K562 (cell line): ENCODE measurements around the gene SPATS2. TPM values are rescaled to one million over a fixed set of nuclear protein-coding genes. Genes with fewer than 3 reads are reported as not detected.

ENCODE experiments used
- ADNP ChIP-seq: fragments of 200-800 bp; sonication (Bioruptor generic); IDR thresholded peaks from 2 replicates; pipeline ENCODE4 v1.6.1; 2016; ENCODE audit warnings: missing genetic modification characterization, missing compliant biosample characterization
- CEBPB ChIP-seq: fragments of 450-650 bp; IDR thresholded peaks from 2 replicates; pipeline ENCODE4 v1.6.1; 2016; ENCODE audit warnings: missing genetic modification characterization, missing compliant biosample characterization
- ETS2 ChIP-seq: IDR thresholded peaks from 2 replicates; pipeline ENCODE4 v1.6.1; 2016; ENCODE audit warnings: borderline replicate concordance, missing genetic modification characterization, mild to moderate bottlenecking, moderate library complexity, missing compliant biosample characterization; ENCODE audit not compliant: poor library complexity, severe bottlenecking
- ETV6 ChIP-seq, 3 experiments: fragments of 150-350 bp in 1 of 3; sonication (generic) in 1 of 3; formaldehyde crosslinking in 1 of 3; IDR thresholded peaks; 2 replicates each; pipeline versions ENCODE4 v1.6.1 to v1.8.0; 2014 to 2022; ENCODE audit warnings: borderline replicate concordance in 2 of 3, low read depth in 2 of 3, antibody characterized with exemption in 1 of 3, low read length in 1 of 3, mild to moderate bottlenecking in 1 of 3, missing genetic modification reagents in 1 of 3
- HDGF ChIP-seq: fragments of 450-650 bp; IDR thresholded peaks from 2 replicates; pipeline ENCODE4 v1.6.1; 2016
- HMG20B ChIP-seq: fragments of 250-450 bp; sonication (Bioruptor Pico); IDR thresholded peaks from 2 replicates; pipeline ENCODE4 v1.5.0; 2021; ENCODE audit warnings: mild to moderate bottlenecking
- KDM2B ChIP-seq: fragments of 250-450 bp; sonication (Bioruptor Pico); IDR thresholded peaks from 2 replicates; pipeline ENCODE4 v1.8.0; 2021; ENCODE audit warnings: mild to moderate bottlenecking, moderate library complexity
- MEIS2 ChIP-seq: fragments of 450-650 bp; IDR thresholded peaks from 2 replicates; pipeline ENCODE4 v1.6.1; 2014; ENCODE audit warnings: mild to moderate bottlenecking; ENCODE audit not compliant: partially characterized antibody
- MXI1 ChIP-seq: IDR thresholded peaks from 2 replicates; pipeline ENCODE4 v1.6.1; 2011; ENCODE audit warnings: low read depth, mild to moderate bottlenecking, improper control_type of control experiment, low read length
- NBN ChIP-seq: fragments of 450-650 bp; IDR thresholded peaks from 2 replicates; pipeline ENCODE4 v1.6.1; 2016; ENCODE audit warnings: low read depth, mild to moderate bottlenecking
- NR2C2 ChIP-seq, 2 experiments: fragments of 200-800 bp in 1 of 2; sonication (Bioruptor generic) in 1 of 2; sonication (generic) in 1 of 2; formaldehyde crosslinking in 1 of 2; IDR thresholded peaks; 2 replicates each; pipeline versions ENCODE4 v1.6.1 to v1.8.0; 2016 to 2022; ENCODE audit warnings: mild to moderate bottlenecking in 1 of 2, missing compliant biosample characterization in 1 of 2, missing genetic modification characterization in 1 of 2, missing genetic modification reagents in 1 of 2
- PML ChIP-seq: IDR thresholded peaks from 2 replicates; pipeline ENCODE4 v1.6.1; 2012; ENCODE audit warnings: low read length, inconsistent platforms
- SIRT6 ChIP-seq: IDR thresholded peaks from one replicate; pipeline ENCODE4 v1.6.1; 2012; ENCODE audit warnings: low read depth, mild to moderate bottlenecking, control low read depth, inconsistent platforms, low read length, moderate library complexity
- SMARCB1 ChIP-seq: IDR thresholded peaks from 2 replicates; pipeline ENCODE4 v1.6.1; 2011; ENCODE audit warnings: improper control_type of control experiment, low read depth; ENCODE audit not compliant: insufficient read length
- WHSC1 ChIP-seq: IDR thresholded peaks from one replicate; pipeline ENCODE4 v1.6.1; 2012; ENCODE audit warnings: low read length, control low read depth, inconsistent platforms
- ZNF384 ChIP-seq: IDR thresholded peaks from 2 replicates; pipeline ENCODE4 v1.6.1; 2012; ENCODE audit warnings: low read depth, low read length, improper control_type of control experiment
- polyA plus RNA-seq, 8 experiments: library from polyadenylated mRNA; depleted of rRNA in 4 of 8; stranded (reverse) in 5 of 8; unstranded in 3 of 8; fragments of >200 nt; fragmentation: Nextera tagmentation in 2 of 8; fragmentation: Illumina TruSeq in 1 of 8; extraction: Ambion mirVana in 2 of 8; extraction: Trizol in 1 of 8; gene quantifications; 2 replicates each; pipeline versions ENCODE4 v1.2.1 to v1.2.3, GENCODE V29; 2011 to 2014; ENCODE audit warnings: inconsistent platforms in 1 of 8, missing spikeins in 1 of 8
- total RNA-seq, 7 experiments: library from RNA; depleted of rRNA in 6 of 7; stranded (reverse); fragments of >200 nt in 6 of 7; fragmentation: Illumina TruSeq in 2 of 7; extraction: Trizol in 2 of 7; gene quantifications; 2 replicates each; pipeline versions ENCODE4 v1.2.1 to v1.2.3, GENCODE V29; 2011 to 2021; ENCODE audit warnings: low replicate concordance in 1 of 7
- TF ChIP-seq, protein P1 (sequence below): fragments of 200-800 bp; sonication (Bioruptor generic); IDR thresholded peaks from 2 replicates; pipeline ENCODE4 v1.6.1; 2016; ENCODE audit warnings: missing genetic modification characterization, missing compliant biosample characterization
- TF ChIP-seq, protein P2 (sequence below): IDR thresholded peaks from 3 replicates; pipeline ENCODE4 v1.6.1; 2011; ENCODE audit warnings: borderline replicate concordance, mild to moderate bottlenecking; ENCODE audit not compliant: insufficient read length, insufficient read depth
- TF ChIP-seq, protein P3 (sequence below), 2 experiments: fragments of 450-650 bp; conservative IDR thresholded peaks; 2 replicates each; pipeline ENCODE4 v1.6.1; 2017; ENCODE audit warnings: mild to moderate bottlenecking in 2 of 2, moderate library complexity in 2 of 2

SPATS2 gene
- total and polyA plus RNA-seq, 9 of the 15 experiments (the other 6 are each of a cell fraction or from before 2014, with no cell fraction given) = 5.4 to 48.2 (median 17.5) TPM

DNA sequence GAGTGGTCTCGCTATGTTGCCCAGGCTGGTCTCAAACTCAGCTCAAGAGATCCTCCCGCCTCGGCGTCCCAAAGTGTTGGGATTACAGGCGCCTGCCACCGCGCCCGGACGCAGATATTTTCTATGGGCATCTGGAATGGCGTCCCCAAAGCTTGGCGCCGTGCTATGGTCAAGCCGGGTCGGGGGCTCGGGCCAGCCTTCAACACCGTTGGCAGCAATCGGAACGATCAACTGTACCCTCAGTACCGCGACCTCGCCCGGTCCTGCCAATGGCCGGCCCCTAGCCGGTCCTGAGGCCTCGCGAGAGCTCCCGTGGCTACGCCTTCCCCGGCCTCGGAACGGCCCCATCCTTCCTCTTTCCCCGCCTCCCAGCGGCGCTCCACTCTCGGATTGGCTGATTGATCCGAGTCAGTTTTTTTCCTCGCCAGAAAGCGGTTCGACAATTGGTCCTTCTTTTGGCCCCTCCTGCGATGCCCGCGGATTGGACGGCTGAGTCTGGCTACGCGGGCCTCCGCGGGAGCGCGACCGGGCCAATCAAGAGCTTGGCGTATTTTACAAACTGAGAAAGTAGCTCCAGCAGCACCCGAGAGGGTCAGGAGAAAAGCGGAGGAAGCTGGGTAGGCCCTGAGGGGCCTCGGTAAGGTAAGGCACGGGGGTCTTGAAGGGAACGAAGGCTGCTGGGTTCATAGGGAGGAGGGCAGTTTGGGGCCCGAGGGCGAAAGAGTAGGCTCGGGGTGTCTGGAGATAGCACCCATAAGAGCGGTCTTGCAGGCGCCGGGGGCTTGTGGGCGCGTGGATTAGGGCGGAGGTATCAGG, 44.3 kb upstream of the SPATS2 start, which contains the start of gene TROAP (continued):
- TF ChIP-seq PML (peak; percentile 80; the same call in 1 of the 2 replicates), SIRT6 (no peak), ETS2 (tag) (no peak), HMG20B (no peak), SMARCB1 (no peak), NBN (0 out of 2 replicates have a peak, but pooled peaks have one; percentile 33), CEBPB (tag) (no peak), HDGF (no peak), ETV6 (IDR thresholded peaks at IDR 0.05; ENCODE audit: borderline replicate concordance in 1 of 2, low read depth in 2 of 2, low read length in 1 of 2) (no peak), ETV6 (CRISPR knock-in tag; IDR thresholded peaks at IDR 0.05; ENCODE audit: borderline replicate concordance) (no peak), WHSC1 (no peak), MEIS2 (no peak), ADNP (tag) (no peak), NR2C2 (CRISPR knock-in tag; IDR thresholded peaks at IDR 0.05) (no peak), NR2C2 (tag; IDR thresholded peaks at IDR 0.05) (no peak), ZNF384 (peak; percentile 99), KDM2B (CRISPR knock-in tag) (0 out of 2 replicates have a peak, but pooled peaks have one; percentile 23), MXI1 (no peak; the same call in 1 of the 2 replicates)
- TF ChIP-seq, protein P1, sequence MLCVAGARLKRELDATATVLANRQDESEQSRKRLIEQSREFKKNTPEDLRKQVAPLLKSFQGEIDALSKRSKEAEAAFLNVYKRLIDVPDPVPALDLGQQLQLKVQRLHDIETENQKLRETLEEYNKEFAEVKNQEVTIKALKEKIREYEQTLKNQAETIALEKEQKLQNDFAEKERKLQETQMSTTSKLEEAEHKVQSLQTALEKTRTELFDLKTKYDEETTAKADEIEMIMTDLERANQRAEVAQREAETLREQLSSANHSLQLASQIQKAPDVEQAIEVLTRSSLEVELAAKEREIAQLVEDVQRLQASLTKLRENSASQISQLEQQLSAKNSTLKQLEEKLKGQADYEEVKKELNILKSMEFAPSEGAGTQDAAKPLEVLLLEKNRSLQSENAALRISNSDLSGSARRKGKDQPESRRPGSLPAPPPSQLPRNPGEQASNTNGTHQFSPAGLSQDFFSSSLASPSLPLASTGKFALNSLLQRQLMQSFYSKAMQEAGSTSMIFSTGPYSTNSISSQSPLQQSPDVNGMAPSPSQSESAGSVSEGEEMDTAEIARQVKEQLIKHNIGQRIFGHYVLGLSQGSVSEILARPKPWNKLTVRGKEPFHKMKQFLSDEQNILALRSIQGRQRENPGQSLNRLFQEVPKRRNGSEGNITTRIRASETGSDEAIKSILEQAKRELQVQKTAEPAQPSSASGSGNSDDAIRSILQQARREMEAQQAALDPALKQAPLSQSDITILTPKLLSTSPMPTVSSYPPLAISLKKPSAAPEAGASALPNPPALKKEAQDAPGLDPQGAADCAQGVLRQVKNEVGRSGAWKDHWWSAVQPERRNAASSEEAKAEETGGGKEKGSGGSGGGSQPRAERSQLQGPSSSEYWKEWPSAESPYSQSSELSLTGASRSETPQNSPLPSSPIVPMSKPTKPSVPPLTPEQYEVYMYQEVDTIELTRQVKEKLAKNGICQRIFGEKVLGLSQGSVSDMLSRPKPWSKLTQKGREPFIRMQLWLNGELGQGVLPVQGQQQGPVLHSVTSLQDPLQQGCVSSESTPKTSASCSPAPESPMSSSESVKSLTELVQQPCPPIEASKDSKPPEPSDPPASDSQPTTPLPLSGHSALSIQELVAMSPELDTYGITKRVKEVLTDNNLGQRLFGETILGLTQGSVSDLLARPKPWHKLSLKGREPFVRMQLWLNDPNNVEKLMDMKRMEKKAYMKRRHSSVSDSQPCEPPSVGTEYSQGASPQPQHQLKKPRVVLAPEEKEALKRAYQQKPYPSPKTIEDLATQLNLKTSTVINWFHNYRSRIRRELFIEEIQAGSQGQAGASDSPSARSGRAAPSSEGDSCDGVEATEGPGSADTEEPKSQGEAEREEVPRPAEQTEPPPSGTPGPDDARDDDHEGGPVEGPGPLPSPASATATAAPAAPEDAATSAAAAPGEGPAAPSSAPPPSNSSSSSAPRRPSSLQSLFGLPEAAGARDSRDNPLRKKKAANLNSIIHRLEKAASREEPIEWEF (CRISPR knock-in tag) = no peak
- TF ChIP-seq, protein P2, sequence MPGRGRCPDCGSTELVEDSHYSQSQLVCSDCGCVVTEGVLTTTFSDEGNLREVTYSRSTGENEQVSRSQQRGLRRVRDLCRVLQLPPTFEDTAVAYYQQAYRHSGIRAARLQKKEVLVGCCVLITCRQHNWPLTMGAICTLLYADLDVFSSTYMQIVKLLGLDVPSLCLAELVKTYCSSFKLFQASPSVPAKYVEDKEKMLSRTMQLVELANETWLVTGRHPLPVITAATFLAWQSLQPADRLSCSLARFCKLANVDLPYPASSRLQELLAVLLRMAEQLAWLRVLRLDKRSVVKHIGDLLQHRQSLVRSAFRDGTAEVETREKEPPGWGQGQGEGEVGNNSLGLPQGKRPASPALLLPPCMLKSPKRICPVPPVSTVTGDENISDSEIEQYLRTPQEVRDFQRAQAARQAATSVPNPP = no peak
- TF ChIP-seq, protein P3, sequence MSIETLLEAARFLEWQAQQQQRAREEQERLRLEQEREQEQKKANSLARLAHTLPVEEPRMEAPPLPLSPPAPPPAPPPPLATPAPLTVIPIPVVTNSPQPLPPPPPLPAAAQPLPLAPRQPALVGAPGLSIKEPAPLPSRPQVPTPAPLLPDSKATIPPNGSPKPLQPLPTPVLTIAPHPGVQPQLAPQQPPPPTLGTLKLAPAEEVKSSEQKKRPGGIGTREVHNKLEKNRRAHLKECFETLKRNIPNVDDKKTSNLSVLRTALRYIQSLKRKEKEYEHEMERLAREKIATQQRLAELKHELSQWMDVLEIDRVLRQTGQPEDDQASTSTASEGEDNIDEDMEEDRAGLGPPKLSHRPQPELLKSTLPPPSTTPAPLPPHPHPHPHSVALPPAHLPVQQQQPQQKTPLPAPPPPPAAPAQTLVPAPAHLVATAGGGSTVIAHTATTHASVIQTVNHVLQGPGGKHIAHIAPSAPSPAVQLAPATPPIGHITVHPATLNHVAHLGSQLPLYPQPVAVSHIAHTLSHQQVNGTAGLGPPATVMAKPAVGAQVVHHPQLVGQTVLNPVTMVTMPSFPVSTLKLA (conservative IDR thresholded peaks at IDR 0.05) = peak in 1 of 2 experiments; percentile 74; a peak in 2 of 4 replicates
